Endometrial microvascular endothelial cells (primary cell): ENCODE measurements around the gene STX5. TPM values are rescaled to one million over a fixed set of nuclear protein-coding genes. Genes with fewer than 3 reads are reported as not detected.
"Not testable (repeated sequence)": the region's sequence is repeated elsewhere in the genome, so short reads cannot be mapped to it uniquely, and the experiment has no call there.

Source experiments
- in situ Hi-C: cut with HindIII; loops from 2 replicates; pipeline ENCODE4 v1.10.0; 2017; ENCODE audit warnings: low sequenced_read_pairs, low pct_unique_long_range_greater_than_20kb; ENCODE audit errors: inconsistent ontology term
- total RNA-seq: library from RNA; depleted of rRNA; stranded (reverse); fragments of >200 nt; gene quantifications from one replicate; pipeline ENCODE4 v1.2.3, GENCODE V29; 2015; ENCODE audit errors: inconsistent ontology term

Gene STX5
- total RNA-seq, 1 donor from 2014 or later, result 33.4 TPM

- in situ Hi-C loops, result no loop called here
Observed at GRCh38 chr11:62855571-62856332, 23.9 kb upstream of the STX5 start.

GRCh38 chr11:62854825-62855570 is 23.1 kb upstream of the STX5 start:
- in situ Hi-C loops, result no loop called here

- in situ Hi-C loops, result no loop called here
Observed at GRCh38 chr11:62854013-62854824, 22.4 kb upstream of the STX5 start.

GRCh38 chr11:62853279-62853965 is 21.6 kb upstream of the STX5 start:
- in situ Hi-C loops, result no loop called here

- in situ Hi-C loops, result no loop called here
Observed at GRCh38 chr11:62852523-62853188, 20.8 kb upstream of the STX5 start.

- in situ Hi-C loops, result no loop called here
Observed at GRCh38 chr11:62851807-62852522, 20.1 kb upstream of the STX5 start.

GRCh38 chr11:62850911-62851806 is 19.3 kb upstream of the STX5 start:
- in situ Hi-C loops, result no loop called here

GRCh38 chr11:62847767-62848314 is 16.0 kb upstream of the STX5 start:
- in situ Hi-C loops, result no loop called here

- in situ Hi-C loops, result no loop called here
Observed at GRCh38 chr11:62846177-62846576, 14.3 kb upstream of the STX5 start.

GRCh38 chr11:62844154-62844553 is 12.3 kb upstream of the STX5 start:
- in situ Hi-C loops, result no loop called here

- in situ Hi-C loops, result no loop called here
Observed at GRCh38 chr11:62843466-62843865, 11.6 kb upstream of the STX5 start.

- in situ Hi-C loops, result not testable (repeated sequence)
Observed at GRCh38 chr11:62842891-62843290, 11.0 kb upstream of the STX5 start.

GRCh38 chr11:62842171-62842741 is 10.4 kb upstream of the STX5 start:
- in situ Hi-C loops, result no loop called here

GRCh38 chr11:62841361-62842170 is 9.7 kb upstream of the STX5 start:
- in situ Hi-C loops, result no loop called here

- in situ Hi-C loops, result not testable (repeated sequence)
Observed at GRCh38 chr11:62840721-62841360, 9.0 kb upstream of the STX5 start.
